Gastrocnemius medialis (tissue), 4 donors: Measurements from ENCODE around the gene DMRT1. TPM values are rescaled to one million over a fixed set of nuclear protein-coding genes. Genes with fewer than 3 reads are reported as not detected.

ENCODE experiments used
- ATAC-seq, 2 donors: fragments of 150-250 bp; one replicate each; pipeline ENCODE4 v1.9.1; 2016
- DNase-seq, 2 donors: peaks; one replicate each; pipeline ENCODE4 v3.0.0-alpha.2; 2019
- H3K27ac ChIP-seq, 4 donors: fragments of 200-600 bp; sonication (generic); 1 replicate in 1 of 4; 2 replicates in 3 of 4; pipeline ENCODE4 v1.5.1; 2016 to 2018; ENCODE audit warnings: mild to moderate bottlenecking in 2 of 4, moderate library complexity in 1 of 4
- H3K27me3 ChIP-seq, 3 donors: fragments of 200-600 bp; sonication (generic) in 2 of 3; 1 replicate in 1 of 3; 2 replicates in 2 of 3; pipeline versions ENCODE4 v1.5.1 to v1.6.0; 2016 to 2019; ENCODE audit warnings: mild to moderate bottlenecking in 1 of 3, moderate library complexity in 1 of 3
- H3K36me3 ChIP-seq, 2 donors: fragments of 200-600 bp; sonication (generic) in 1 of 2; one replicate each; pipeline ENCODE4 v1.5.1; 2017 to 2018
- H3K4me1 ChIP-seq, 2 donors: fragments of 200-600 bp; sonication (generic) in 1 of 2; one replicate each; pipeline ENCODE4 v1.5.1; 2016 to 2017; ENCODE audit warnings: mild to moderate bottlenecking in 2 of 2
- H3K4me3 ChIP-seq, 4 donors: fragments of 200-600 bp; sonication (generic) in 3 of 4; 1 replicate in 1 of 4; 2 replicates in 3 of 4; pipeline ENCODE4 v1.5.1; 2016 to 2019; ENCODE audit warnings: mild to moderate bottlenecking in 2 of 4
- H3K9me3 ChIP-seq, 3 donors: fragments of 200-600 bp; sonication (generic) in 2 of 3; 1 replicate in 1 of 3; 2 replicates in 2 of 3; pipeline ENCODE4 v1.5.1; 2016 to 2019
- CTCF ChIP-seq, 5 experiments: fragments of 450-650 bp in 3 of 5; fragments of 200-600 bp in 2 of 5; sonication (generic) in 2 of 5; IDR thresholded peaks in 4 of 5; conservative IDR thresholded peaks in 1 of 5; 1 replicate in 4 of 5; 2 replicates in 1 of 5; pipeline ENCODE4 v1.5.1; 2016 to 2019; ENCODE audit warnings: antibody characterized with exemption in 5 of 5, mild to moderate bottlenecking in 3 of 5, moderate library complexity in 3 of 5
- POLR2A ChIP-seq, 2 donors: fragments of 450-650 bp; IDR thresholded peaks; one replicate each; pipeline ENCODE4 v1.6.1; 2017; ENCODE audit warnings: antibody characterized with exemption in 2 of 2, mild to moderate bottlenecking in 2 of 2, moderate library complexity in 2 of 2
- in situ Hi-C, 4 donors: fragments of 200-750 bp; cut with MboI; loops; one replicate each; pipeline versions ENCODE4 v1.15.0 to v1.8.0; 2017; ENCODE audit warnings: low sequenced_read_pairs in 4 of 4
- intact Hi-C: fragments of 100-400 bp; cut with DNase I; formaldehyde crosslinking; loops from one replicate; pipeline ENCODE4 v1.15.1; 2023; ENCODE audit warnings: low total_unique reads
- total RNA-seq, 4 donors: library from RNA; depleted of rRNA; stranded (reverse); fragments of >200 nt; gene quantifications; one replicate each; pipeline versions ENCODE4 v1.1.0 to v1.2.3, GENCODE V29; 2016

The DMRT1 gene
- total RNA-seq, 4 donors from 2014 or later, result 0.91 TPM; not detected in 3

- Histone ChIP-seq H3K4me1 (no peaks in the 10 kb centered on the region), H3K27me3 (peaks cover 0 to 6% (median 4%) of the 10 kb centered on the region in 3 donors), H3K9me3 (no peaks in the 10 kb centered on the region), H3K4me3 (no peak overlapping the region), H3K36me3 (no peaks in the 10 kb centered on the region), H3K27ac (no peak overlapping the region)
- intact Hi-C loops (no loop called here), in situ Hi-C loops (no loop called here)
- TF ChIP-seq POLR2A (IDR thresholded peaks at IDR 0.05), result no peak
- no peak for TF ChIP-seq CTCF (IDR thresholded peaks at IDR 0.05 in 4 of 5, conservative IDR thresholded peaks at IDR 0.05 in 1 of 5)
- no peak for DNase-seq
- ATAC-seq, result no peak
Measured at GRCh38 chr9:942805-943580, 101.5 kb downstream of the DMRT1 start.

- in situ Hi-C loops, result no loop called here
Measured at GRCh38 chr9:947985-948384, 106.5 kb downstream of the DMRT1 start.

GRCh38 chr9:948497-948896, 107.0 kb downstream of the DMRT1 start:
- Histone ChIP-seq H3K27ac (no peak overlapping the region), H3K9me3 (no peaks in the 10 kb centered on the region), H3K36me3 (no peaks in the 10 kb centered on the region), H3K27me3 (peaks cover 0 to 4% (median 3%) of the 10 kb centered on the region in 3 donors), H3K4me3 (no peak overlapping the region), H3K4me1 (no peaks in the 10 kb centered on the region)
- ATAC-seq (no peak), DNase-seq (no peak)
- intact Hi-C loops (no loop called here), in situ Hi-C loops (no loop called here)
- TF ChIP-seq POLR2A (IDR thresholded peaks at IDR 0.05) (no peak), CTCF (IDR thresholded peaks at IDR 0.05 in 4 of 5, conservative IDR thresholded peaks at IDR 0.05 in 1 of 5) (no peak)

More at GRCh38 chr9:947985-948384, 106.5 kb downstream of the DMRT1 start:
- Histone ChIP-seq H3K27ac (no peak overlapping the region), H3K4me1 (no peaks in the 10 kb centered on the region), H3K36me3 (no peaks in the 10 kb centered on the region), H3K27me3 (peaks cover 0 to 3% (median 2%) of the 10 kb centered on the region in 3 donors), H3K9me3 (no peaks in the 10 kb centered on the region), H3K4me3 (no peak overlapping the region)
- DNase-seq, result no peak
- no peak for ATAC-seq
- intact Hi-C loops, result no loop called here
- TF ChIP-seq POLR2A (IDR thresholded peaks at IDR 0.05), result no peak
- TF ChIP-seq CTCF (IDR thresholded peaks at IDR 0.05 in 4 of 5, conservative IDR thresholded peaks at IDR 0.05 in 1 of 5), result no peak

- intact Hi-C loops, result no loop called here
- peaks cover 0 to 7% (median 7%) of the 10 kb centered on the region in 3 donors for H3K27me3 ChIP-seq
Measured at GRCh38 chr9:950139-950538, 108.6 kb downstream of the DMRT1 start.

More at GRCh38 chr9:950139-950538, 108.6 kb downstream of the DMRT1 start:
- H3K27ac ChIP-seq, result no peak overlapping the region
- H3K9me3 ChIP-seq, result no peaks in the 10 kb centered on the region
- no peaks in the 10 kb centered on the region for H3K4me1 ChIP-seq
- in situ Hi-C loops, result no loop called here
- TF ChIP-seq POLR2A (IDR thresholded peaks at IDR 0.05) (no peak), CTCF (IDR thresholded peaks at IDR 0.05 in 4 of 5, conservative IDR thresholded peaks at IDR 0.05 in 1 of 5) (no peak)
- ATAC-seq, result no peak
- no peaks in the 10 kb centered on the region for H3K36me3 ChIP-seq
- no peak for DNase-seq
- H3K4me3 ChIP-seq, result no peak overlapping the region
